Measurements from ENCODE around the gene N4BP2L2.

Gene N4BP2L2

GRCh38 chr13:32528358-32528757 lies 10.2 kb downstream of the N4BP2L2 start:
- no peak for DNase-seq

GRCh38 chr13:32527151-32527550 lies 11.4 kb downstream of the N4BP2L2 start:
- no peak for DNase-seq

- no peak for DNase-seq
Measured at GRCh38 chr13:32525766-32526165, 12.8 kb downstream of the N4BP2L2 start.

GRCh38 chr13:32515246-32515645 lies 23.3 kb downstream of the N4BP2L2 start:
- no peak for DNase-seq

GRCh38 chr13:32511482-32511881 lies 27.1 kb downstream of the N4BP2L2 start:
- DNase-seq = no peak

- DNase-seq = no peak
Measured at GRCh38 chr13:32504876-32505275, 33.7 kb downstream of the N4BP2L2 start.

GRCh38 chr13:32504263-32504662 lies 34.3 kb downstream of the N4BP2L2 start:
- DNase-seq = no peak

- DNase-seq = no peak
Measured at GRCh38 chr13:32503727-32504126, 34.9 kb downstream of the N4BP2L2 start.

- DNase-seq = no peak
Measured at GRCh38 chr13:32501064-32501463, 37.5 kb downstream of the N4BP2L2 start.

- no peak for DNase-seq
Measured at GRCh38 chr13:32499538-32500210, 38.9 kb downstream of the N4BP2L2 start.

- DNase-seq = no peak
Measured at GRCh38 chr13:32497589-32497988, 41.0 kb downstream of the N4BP2L2 start.

GRCh38 chr13:32496599-32497160 lies 41.9 kb downstream of the N4BP2L2 start:
- no peak for DNase-seq

GRCh38 chr13:32495841-32496240 lies 42.8 kb downstream of the N4BP2L2 start:
- no peak for DNase-seq

- no peak for DNase-seq
Measured at GRCh38 chr13:32495429-32495828, 43.2 kb downstream of the N4BP2L2 start.

GRCh38 chr13:32491028-32491427 lies 47.6 kb downstream of the N4BP2L2 start:
- no peak for DNase-seq

- no peak for DNase-seq
Measured at GRCh38 chr13:32476892-32477291, 61.7 kb downstream of the N4BP2L2 start.

GRCh38 chr13:32476021-32476731 lies 62.4 kb downstream of the N4BP2L2 start:
- no peak for DNase-seq

- no peak for DNase-seq
Measured at GRCh38 chr13:32474999-32475792, 63.4 kb downstream of the N4BP2L2 start.

GRCh38 chr13:32473650-32474049 lies 64.9 kb downstream of the N4BP2L2 start:
- no peak for DNase-seq

- no peak for DNase-seq
Measured at GRCh38 chr13:32472194-32472621, 66.4 kb downstream of the N4BP2L2 start.

GRCh38 chr13:32471187-32471922 lies 67.2 kb downstream of the N4BP2L2 start:
- DNase-seq = no peak

- no peak for DNase-seq
Measured at GRCh38 chr13:32468502-32469142, 70.0 kb downstream of the N4BP2L2 start.

All from Kasumi-1 (cell line).